Breast epithelium (tissue), 4 donors: Measurements from ENCODE around the gene ADAMTS2. TPM values are rescaled to one million over a fixed set of nuclear protein-coding genes. Genes with fewer than 3 reads are reported as not detected.
"Not testable (repeated sequence)": the region's sequence is repeated elsewhere in the genome, so short reads cannot be mapped to it uniquely, and the experiment has no call there.

Source experiments
- DNase-seq, 2 donors: peaks; one replicate each; pipeline ENCODE4 v3.0.0-alpha.2; 2019; ENCODE audit warnings: low spot score in 2 of 2
- H3K27ac ChIP-seq, 2 donors: fragments of 200-600 bp; sonication (generic) in 1 of 2; one replicate each; pipeline ENCODE4 v1.5.1; 2016 to 2019; ENCODE audit warnings: mild to moderate bottlenecking in 1 of 2
- H3K27me3 ChIP-seq, 2 donors: fragments of 200-600 bp; sonication (generic) in 1 of 2; one replicate each; pipeline versions ENCODE4 v1.5.1 to v1.6.0; 2017 to 2019; ENCODE audit warnings: control low read depth in 1 of 2, mild to moderate bottlenecking in 1 of 2
- H3K36me3 ChIP-seq: fragments of 200-600 bp; one replicate; pipeline ENCODE4 v1.5.1; 2019
- H3K4me1 ChIP-seq, 2 donors: fragments of 200-600 bp; sonication (generic); one replicate each; pipeline ENCODE4 v1.5.1; 2016 to 2019; ENCODE audit warnings: control low read depth in 1 of 2
- H3K4me3 ChIP-seq, 3 donors: fragments of 200-600 bp; sonication (generic); 1 replicate in 2 of 3; 2 replicates in 1 of 3; pipeline ENCODE4 v1.5.1; 2016 to 2019; ENCODE audit warnings: mild to moderate bottlenecking in 3 of 3, moderate library complexity in 2 of 3
- H3K9me3 ChIP-seq, 2 donors: fragments of 200-600 bp; sonication (generic) in 1 of 2; one replicate each; pipeline ENCODE4 v1.5.1; 2016 to 2019; ENCODE audit warnings: control low read depth in 1 of 2
- POLR2A ChIP-seq: fragments of 450-650 bp; IDR thresholded peaks from one replicate; pipeline ENCODE4 v1.6.1; 2016; ENCODE audit warnings: antibody characterized with exemption, mild to moderate bottlenecking, moderate library complexity
- POLR2AphosphoS5 ChIP-seq, 3 donors: sonication (generic); formaldehyde crosslinking; IDR thresholded peaks; one replicate each; pipeline ENCODE4 v1.6.1; 2017; ENCODE audit warnings: antibody characterized with exemption in 3 of 3
- intact Hi-C: fragments of 100-400 bp; cut with DNase I; formaldehyde crosslinking; loops from one replicate; pipeline ENCODE4 v1.15.1; 2023; ENCODE audit warnings: low total_unique reads
- total RNA-seq, 3 donors: library from RNA; depleted of rRNA; stranded (reverse); fragments of >200 nt; gene quantifications; one replicate each; pipeline ENCODE4 v1.1.0, GENCODE V29; 2016
- TF ChIP-seq, protein P1 (sequence below), 3 donors: fragments of 450-650 bp; IDR thresholded peaks; one replicate each; pipeline ENCODE4 v1.5.1; 2016 to 2017; ENCODE audit warnings: antibody characterized with exemption in 3 of 3, mild to moderate bottlenecking in 3 of 3, moderate library complexity in 3 of 3

ADAMTS2 gene
- total RNA-seq, 3 donors from 2014 or later, result 11.3 to 51.8 (median 19.7) TPM

DNA sequence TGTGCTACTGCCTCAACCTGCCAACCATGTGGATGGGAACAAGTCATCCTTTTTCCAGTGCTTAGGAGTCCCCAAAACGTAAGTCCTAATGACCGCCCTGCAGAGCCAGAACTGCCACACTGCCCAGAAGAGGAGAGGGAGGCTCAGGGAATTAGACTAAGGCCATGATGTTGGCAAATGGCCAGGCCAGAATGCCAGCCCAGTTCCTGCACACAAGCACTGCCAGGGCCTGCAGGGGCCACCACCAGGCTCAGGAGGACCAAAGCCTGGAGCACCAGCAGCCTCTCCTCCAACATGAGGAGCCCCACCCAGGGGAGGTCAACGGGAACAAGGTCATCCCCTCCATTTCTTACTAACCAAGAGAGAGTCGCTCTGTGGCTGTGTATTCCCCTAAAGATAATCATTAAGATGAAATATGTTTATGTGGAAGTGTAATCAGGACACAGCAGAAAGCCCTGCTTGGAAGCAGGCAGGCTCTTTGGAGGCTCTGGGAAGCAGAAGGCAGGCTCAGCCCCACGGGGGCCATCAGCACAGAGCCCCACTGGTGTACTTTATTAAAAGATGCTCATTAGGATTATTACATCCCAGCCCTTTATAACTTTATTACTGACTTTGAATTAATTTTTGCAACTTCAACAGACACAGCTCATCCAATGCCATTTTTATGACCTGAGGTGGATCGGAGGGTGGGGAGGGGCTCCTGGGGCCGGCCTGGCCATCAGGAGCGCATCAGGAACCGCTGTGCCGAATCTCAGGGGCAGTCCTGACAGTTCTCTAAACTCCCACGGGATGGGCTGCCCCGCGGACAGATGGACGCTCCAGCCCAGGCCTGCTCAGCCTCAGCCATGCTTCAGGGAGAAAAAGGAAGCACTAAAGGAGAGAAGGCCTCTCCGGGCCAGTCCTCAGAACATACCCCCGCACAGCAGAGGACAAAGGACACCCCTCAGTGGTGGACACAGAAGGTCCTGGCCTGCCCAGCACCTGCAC lies 127.0 kb downstream of the ADAMTS2 start:
- Histone ChIP-seq H3K27me3 (no peaks in the 10 kb centered on the region), H3K9me3 (no peaks in the 10 kb centered on the region), H3K4me3 (no peak overlapping the region), H3K36me3 (no peaks in the 10 kb centered on the region), H3K27ac (peak overlapping the region in 1 of 2 donors; percentile 19), H3K4me1 (no peaks in the 10 kb centered on the region)
- DNase-seq, result no peak
- TF ChIP-seq POLR2AphosphoS5 (IDR thresholded peaks at IDR 0.05), result no peak
- TF ChIP-seq, protein P1, sequence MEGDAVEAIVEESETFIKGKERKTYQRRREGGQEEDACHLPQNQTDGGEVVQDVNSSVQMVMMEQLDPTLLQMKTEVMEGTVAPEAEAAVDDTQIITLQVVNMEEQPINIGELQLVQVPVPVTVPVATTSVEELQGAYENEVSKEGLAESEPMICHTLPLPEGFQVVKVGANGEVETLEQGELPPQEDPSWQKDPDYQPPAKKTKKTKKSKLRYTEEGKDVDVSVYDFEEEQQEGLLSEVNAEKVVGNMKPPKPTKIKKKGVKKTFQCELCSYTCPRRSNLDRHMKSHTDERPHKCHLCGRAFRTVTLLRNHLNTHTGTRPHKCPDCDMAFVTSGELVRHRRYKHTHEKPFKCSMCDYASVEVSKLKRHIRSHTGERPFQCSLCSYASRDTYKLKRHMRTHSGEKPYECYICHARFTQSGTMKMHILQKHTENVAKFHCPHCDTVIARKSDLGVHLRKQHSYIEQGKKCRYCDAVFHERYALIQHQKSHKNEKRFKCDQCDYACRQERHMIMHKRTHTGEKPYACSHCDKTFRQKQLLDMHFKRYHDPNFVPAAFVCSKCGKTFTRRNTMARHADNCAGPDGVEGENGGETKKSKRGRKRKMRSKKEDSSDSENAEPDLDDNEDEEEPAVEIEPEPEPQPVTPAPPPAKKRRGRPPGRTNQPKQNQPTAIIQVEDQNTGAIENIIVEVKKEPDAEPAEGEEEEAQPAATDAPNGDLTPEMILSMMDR (IDR thresholded peaks at IDR 0.05), result no peak
- no peak for TF ChIP-seq POLR2A
- intact Hi-C loops, result no loop called here

DNA sequence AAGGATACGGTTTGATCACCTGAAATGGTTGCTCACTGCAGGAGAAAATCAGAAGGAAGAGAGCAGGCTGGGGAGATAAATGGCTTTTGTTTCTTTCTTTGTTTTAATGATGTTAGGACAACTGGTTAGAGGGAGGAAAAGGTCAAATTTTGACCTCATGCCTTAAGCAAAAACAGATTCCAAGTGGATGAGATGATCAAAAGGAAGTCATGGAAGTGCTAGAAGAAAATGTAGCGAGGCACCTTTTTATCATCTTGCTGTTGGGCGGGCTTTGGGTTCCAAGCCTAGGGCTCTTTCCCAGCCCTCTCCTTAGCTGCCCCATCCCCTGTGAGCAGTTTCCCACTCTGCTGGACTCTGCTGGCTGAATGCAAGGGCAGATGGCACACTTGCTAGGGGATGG lies 127.9 kb downstream of the ADAMTS2 start:
- TF ChIP-seq POLR2AphosphoS5 (IDR thresholded peaks at IDR 0.05) (no peak), POLR2A (no peak)
- TF ChIP-seq, protein P1 (IDR thresholded peaks at IDR 0.05), result no peak
- no peaks in the 10 kb centered on the region for H3K9me3 ChIP-seq
- H3K36me3 ChIP-seq, result no peaks in the 10 kb centered on the region
- DNase-seq, result no peak
- intact Hi-C loops, result no loop called here
- H3K27ac ChIP-seq, result peak overlapping the region in 1 of 2 donors; percentile 12
- H3K4me3 ChIP-seq, result no peak overlapping the region
- no peaks in the 10 kb centered on the region for H3K27me3 ChIP-seq
- no peaks in the 10 kb centered on the region for H3K4me1 ChIP-seq

DNA sequence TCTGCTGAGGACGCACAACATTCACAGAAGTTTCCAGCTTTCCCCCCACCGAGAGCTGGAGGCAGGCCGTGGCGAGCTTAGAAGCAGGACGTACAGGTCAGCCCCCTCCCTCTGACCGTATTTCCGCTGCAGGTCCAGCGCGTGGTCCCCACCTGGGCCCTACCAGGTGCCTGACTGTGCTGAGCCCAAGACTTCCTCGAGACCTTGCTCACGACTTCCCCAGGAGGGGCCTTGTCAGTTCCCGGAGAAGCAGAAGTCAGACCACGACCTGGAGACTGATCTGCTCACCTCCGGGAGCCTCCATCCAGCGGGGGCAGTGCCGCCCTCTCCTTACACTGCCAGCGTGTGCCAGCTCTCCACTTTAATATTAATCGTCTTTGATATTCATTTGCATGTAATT lies 128.9 kb downstream of the ADAMTS2 start:
- H3K9me3 ChIP-seq, DNase-seq, H3K4me3 ChIP-seq, H3K4me1 ChIP-seq, intact Hi-C loops, H3K27ac ChIP-seq, H3K27me3 ChIP-seq, H3K36me3 ChIP-seq: not testable (repeated sequence)

DNA sequence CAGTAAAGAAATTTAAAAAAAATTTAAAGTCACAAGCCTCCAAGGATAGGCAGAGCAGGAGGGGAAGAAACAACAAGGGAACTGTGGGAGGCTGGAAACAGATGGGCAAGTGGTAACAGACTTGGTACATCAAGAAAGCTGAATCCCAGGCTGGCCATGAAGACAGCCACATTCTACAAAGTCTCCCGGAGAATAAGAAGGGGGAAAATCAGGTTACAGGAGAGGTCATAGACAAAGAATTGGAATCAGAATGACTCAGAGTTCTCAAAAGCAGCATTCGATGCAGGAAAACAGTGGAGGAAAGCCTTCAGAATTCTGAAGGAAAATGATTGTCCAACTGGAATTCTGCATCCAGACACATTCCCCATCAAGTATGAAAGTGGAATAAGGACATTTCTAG lies 129.7 kb downstream of the ADAMTS2 start:
- Histone ChIP-seq H3K27ac (no peak overlapping the region), H3K36me3 (no peaks in the 10 kb centered on the region), H3K4me1 (no peaks in the 10 kb centered on the region), H3K9me3 (no peaks in the 10 kb centered on the region), H3K4me3 (no peak overlapping the region), H3K27me3 (no peaks in the 10 kb centered on the region)
- DNase-seq, result no peak
- intact Hi-C loops, result no loop called here
- TF ChIP-seq POLR2A, result no peak

DNA sequence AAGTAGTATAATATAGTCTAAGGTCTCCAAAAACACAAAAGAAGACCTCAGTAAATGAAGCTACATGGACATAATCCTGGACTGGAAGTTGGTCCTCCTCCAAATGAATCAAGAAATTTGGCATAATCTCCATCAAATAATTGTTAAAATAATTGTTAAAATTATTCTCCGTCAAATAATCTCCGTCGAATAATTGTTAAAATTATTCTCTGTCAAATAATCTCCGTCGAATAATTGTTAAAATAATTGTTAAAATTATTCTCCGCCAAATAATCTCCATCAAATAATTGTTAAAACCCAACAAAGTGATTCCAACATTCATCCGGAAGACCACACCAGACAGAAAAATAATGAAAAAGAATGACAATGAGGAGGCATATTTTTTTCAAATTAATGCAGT lies 130.6 kb downstream of the ADAMTS2 start:
- no peak for DNase-seq
- intact Hi-C loops, result loop anchor here (5.0 kb wide), 1 partner anchor 113 kb away; no protein-coding TSS in a partner anchor
- H3K9me3 ChIP-seq, result no peaks in the 10 kb centered on the region

DNA sequence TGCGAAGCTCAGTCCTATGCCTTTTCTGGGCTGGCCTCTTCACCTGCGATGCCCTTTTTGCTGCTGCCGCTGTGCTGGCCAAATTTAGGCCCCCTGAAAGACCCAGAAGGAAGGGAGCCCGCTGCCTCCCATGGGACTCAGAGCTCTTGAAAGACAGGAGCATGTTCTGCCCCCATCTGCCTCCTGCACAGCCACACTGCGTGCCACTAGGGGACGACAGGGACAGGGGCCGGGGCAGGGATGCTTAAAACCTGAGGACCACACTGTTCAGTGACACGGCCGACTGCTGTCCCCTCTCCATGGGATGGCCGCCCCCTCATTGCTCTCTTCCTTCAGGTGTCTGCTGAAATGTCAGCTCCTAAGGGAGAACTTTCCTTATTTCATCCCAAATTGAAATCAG lies 132.4 kb downstream of the ADAMTS2 start:
- intact Hi-C loops, result loop anchor here (5.0 kb wide), 1 partner anchor 114 kb away; no protein-coding TSS in a partner anchor
- H3K27ac ChIP-seq, result no peak overlapping the region
- no peak overlapping the region for H3K4me3 ChIP-seq
- no peak for DNase-seq
- H3K27me3 ChIP-seq, result no peaks in the 10 kb centered on the region
- TF ChIP-seq POLR2A (no peak), POLR2AphosphoS5 (IDR thresholded peaks at IDR 0.05) (no peak)
- TF ChIP-seq, protein P1 (IDR thresholded peaks at IDR 0.05), result no peak
- H3K4me1 ChIP-seq, result no peaks in the 10 kb centered on the region
- H3K36me3 ChIP-seq, result no peaks in the 10 kb centered on the region
- no peaks in the 10 kb centered on the region for H3K9me3 ChIP-seq

More for the DNA sequence above, 130.6 kb downstream of the ADAMTS2 start:
- Histone ChIP-seq H3K4me3 (no peak overlapping the region), H3K4me1 (no peaks in the 10 kb centered on the region), H3K36me3 (no peaks in the 10 kb centered on the region), H3K27ac (no peak overlapping the region), H3K27me3 (no peaks in the 10 kb centered on the region)
- TF ChIP-seq POLR2AphosphoS5 (IDR thresholded peaks at IDR 0.05) (no peak), POLR2A (no peak)
